KMS-11 (cell line): ENCODE measurements around the gene TMEM169.

Experiments
- H2AFZ ChIP-seq: fragments of 200-600 bp; sonication (generic); 2 replicates; pipeline ENCODE4 v1.6.1; 2016; ENCODE audit warnings: antibody characterized with exemption, mixed run types, low read depth
- H3K27ac ChIP-seq: fragments of 200-600 bp; sonication (generic); 2 replicates; pipeline ENCODE4 v1.6.1; 2016; ENCODE audit warnings: mild to moderate bottlenecking, mixed run types
- H3K27me3 ChIP-seq: fragments of 200-600 bp; sonication (generic); 2 replicates; pipeline ENCODE4 v1.6.1; 2017; ENCODE audit warnings: mild to moderate bottlenecking, low read depth, mixed run types, moderate library complexity; ENCODE audit not compliant: insufficient read depth
- H3K36me3 ChIP-seq: fragments of 200-600 bp; sonication (generic); 2 replicates; pipeline ENCODE4 v1.6.1; 2017; ENCODE audit warnings: mild to moderate bottlenecking, mixed run types; ENCODE audit not compliant: insufficient read depth
- H3K4me1 ChIP-seq: fragments of 200-600 bp; sonication (generic); 2 replicates; pipeline ENCODE4 v1.6.1; 2016; ENCODE audit warnings: mild to moderate bottlenecking, low read depth, mixed run types; ENCODE audit not compliant: poor library complexity, severe bottlenecking
- H3K4me2 ChIP-seq: fragments of 200-600 bp; sonication (generic); 2 replicates; pipeline ENCODE4 v1.7.0; 2016; ENCODE audit warnings: mild to moderate bottlenecking, mixed run types
- H3K4me3 ChIP-seq: fragments of 200-600 bp; sonication (generic); IDR thresholded peaks from 2 replicates; pipeline ENCODE4 v1.6.1; 2017; ENCODE audit warnings: low read depth, low read length, mixed read lengths; ENCODE audit not compliant: insufficient read depth
- H3K79me2 ChIP-seq: fragments of 200-600 bp; sonication (generic); 2 replicates; pipeline ENCODE4 v1.6.1; 2016; ENCODE audit warnings: low read depth, mixed run types; ENCODE audit not compliant: insufficient read depth
- H3K9ac ChIP-seq: fragments of 200-600 bp; sonication (generic); 2 replicates; pipeline ENCODE4 v1.6.1; 2016; ENCODE audit warnings: mild to moderate bottlenecking, mixed run types
- H4K20me1 ChIP-seq: fragments of 200-600 bp; sonication (generic); 2 replicates; pipeline ENCODE4 v1.6.1; 2016; ENCODE audit warnings: mild to moderate bottlenecking, mixed run types; ENCODE audit not compliant: insufficient read depth
- CTCF ChIP-seq: fragments of 200-600 bp; sonication (generic); conservative IDR thresholded peaks from 2 replicates; pipeline ENCODE4 v1.6.1; 2017; ENCODE audit warnings: low read depth, mild to moderate bottlenecking, antibody characterized with exemption, low read length, moderate library complexity, mixed read lengths

The TMEM169 gene

GRCh38 chr2:216131175-216131926 lies 49.6 kb downstream of the TMEM169 start:
- Histone ChIP-seq H4K20me1 (peaks cover 3% of the 10 kb centered on the region; the same call in 1 of the 2 replicates), H3K79me2 (peaks cover 35% of the 10 kb centered on the region), H3K27ac (no peak overlapping the region), H3K4me3 (no peak overlapping the region), H3K4me2 (no peak overlapping the region), H3K27me3 (no peaks in the 10 kb centered on the region), H2AFZ (no peak overlapping the region), H3K36me3 (peaks cover 33% of the 10 kb centered on the region; the same call in 1 of the 2 replicates), H3K9ac (no peak overlapping the region), H3K4me1 (peaks cover 19% of the 10 kb centered on the region)
- TF ChIP-seq CTCF, result no peak

GRCh38 chr2:216132585-216132984 lies 50.9 kb downstream of the TMEM169 start:
- H4K20me1 ChIP-seq, result peaks cover 3% of the 10 kb centered on the region; the same call in 1 of the 2 replicates
- no peak for TF ChIP-seq CTCF
- H3K4me3 ChIP-seq, result no peak overlapping the region
- H3K36me3 ChIP-seq, result peaks cover 27% of the 10 kb centered on the region; the same call in 1 of the 2 replicates
- H3K27ac ChIP-seq, result no peak overlapping the region
- H2AFZ ChIP-seq, result no peak overlapping the region
- peaks cover 19% of the 10 kb centered on the region for H3K4me1 ChIP-seq
- no peak overlapping the region for H3K4me2 ChIP-seq
- peaks cover 33% of the 10 kb centered on the region for H3K79me2 ChIP-seq
- no peak overlapping the region for H3K9ac ChIP-seq
- H3K27me3 ChIP-seq, result no peaks in the 10 kb centered on the region

- peaks cover 25% of the 10 kb centered on the region for H3K79me2 ChIP-seq
- 0 out of 2 replicates have a peak, but pooled peaks cover under 1% of the 10 kb centered on the region for H4K20me1 ChIP-seq
- H3K36me3 ChIP-seq, result peaks cover 34% of the 10 kb centered on the region; the same call in 1 of the 2 replicates
- no peaks in the 10 kb centered on the region for H3K27me3 ChIP-seq
- no peak for TF ChIP-seq CTCF
- no peak overlapping the region for H2AFZ ChIP-seq
- no peak overlapping the region for H3K4me3 ChIP-seq
- H3K4me2 ChIP-seq, result no peak overlapping the region
- H3K4me1 ChIP-seq, result peaks cover 22% of the 10 kb centered on the region
- no peak overlapping the region for H3K9ac ChIP-seq
- H3K27ac ChIP-seq, result no peak overlapping the region
These were observed 51.7 kb downstream of the TMEM169 start for GRCh38 chr2:216133397-216133796.

- peaks cover 33% of the 10 kb centered on the region for H3K4me1 ChIP-seq
- no peaks in the 10 kb centered on the region for H4K20me1 ChIP-seq
- H3K27ac ChIP-seq, result peak overlapping the region; percentile 11; the same call in 1 of the 2 replicates
- H3K79me2 ChIP-seq, result peaks cover 20% of the 10 kb centered on the region
- no peak overlapping the region for H3K9ac ChIP-seq
- TF ChIP-seq CTCF, result no peak
- no peak overlapping the region for H3K4me2 ChIP-seq
- no peaks in the 10 kb centered on the region for H3K27me3 ChIP-seq
- H3K36me3 ChIP-seq, result peaks cover 35% of the 10 kb centered on the region; the same call in 1 of the 2 replicates
- no peak overlapping the region for H3K4me3 ChIP-seq
- H2AFZ ChIP-seq, result no peak overlapping the region
These were observed 53.3 kb downstream of the TMEM169 start for GRCh38 chr2:216134958-216135541.
